HepG2 (cell line): ENCODE data around the gene PKLR. TPM values are rescaled to one million over a fixed set of nuclear protein-coding genes. Genes with fewer than 3 reads are reported as not detected.

ENCODE experiments used
- AHR ChIP-seq: IDR thresholded peaks from 2 replicates; pipeline ENCODE4 v1.6.1; 2018; ENCODE audit warnings: missing genetic modification reagents, missing compliant biosample characterization
- ARID3A ChIP-seq: IDR thresholded peaks from 2 replicates; pipeline ENCODE4 v1.6.1; 2012; ENCODE audit warnings: low read depth, low read length, improper control_type of control experiment
- ARNT2 ChIP-seq: sonication (generic); formaldehyde crosslinking; IDR thresholded peaks from 2 replicates; pipeline ENCODE4 v1.8.0; 2022; ENCODE audit warnings: mild to moderate bottlenecking, low read depth, missing genetic modification reagents, moderate library complexity
- ASH2L ChIP-seq: fragments of 300-600, 200-600 bp; sonication (generic); IDR thresholded peaks from 2 replicates; pipeline ENCODE4 v1.7.0; 2017; ENCODE audit warnings: low read depth, mild to moderate bottlenecking, moderate library complexity, mixed read lengths, low read length; ENCODE audit not compliant: insufficient read length
- ATF3 ChIP-seq: sonication (generic); formaldehyde crosslinking; IDR thresholded peaks from 2 replicates; pipeline ENCODE4 v1.4.0; 2020; ENCODE audit warnings: missing genetic modification reagents
- CHD4 ChIP-seq: fragments of 200-600 bp; sonication (generic); IDR thresholded peaks from 2 replicates; pipeline ENCODE4 v1.7.0; 2017; ENCODE audit warnings: mild to moderate bottlenecking, low read length, borderline replicate concordance
- EHMT2 ChIP-seq: fragments of 200-600 bp; sonication (generic); IDR thresholded peaks from 2 replicates; pipeline ENCODE4 v1.7.0; 2017; ENCODE audit warnings: antibody characterized with exemption, low read depth, low read length, borderline replicate concordance
- FOSL1 ChIP-seq: sonication (generic); formaldehyde crosslinking; IDR thresholded peaks from 2 replicates; pipeline ENCODE4 v1.9.0; 2021; ENCODE audit warnings: missing genetic modification reagents, borderline replicate concordance
- HBP1 ChIP-seq: IDR thresholded peaks from 2 replicates; pipeline ENCODE4 v1.6.1; 2016; ENCODE audit warnings: low read depth, control low read depth
- HES4 ChIP-seq: sonication (generic); formaldehyde crosslinking; IDR thresholded peaks from 2 replicates; pipeline ENCODE4 v1.9.0; 2021; ENCODE audit warnings: mild to moderate bottlenecking, missing genetic modification reagents, borderline replicate concordance
- HHEX ChIP-seq: IDR thresholded peaks from 2 replicates; pipeline ENCODE4 v1.6.1; 2016; ENCODE audit warnings: control low read depth
- HIVEP1 ChIP-seq: sonication (generic); formaldehyde crosslinking; IDR thresholded peaks from 2 replicates; pipeline ENCODE4 v1.4.0; 2020; ENCODE audit warnings: mild to moderate bottlenecking, missing genetic modification reagents
- KAT8 ChIP-seq: IDR thresholded peaks from 2 replicates; pipeline ENCODE4 v1.6.1; 2016; ENCODE audit warnings: missing genetic modification reagents, missing compliant biosample characterization
- MATR3 ChIP-seq: sonication (generic); formaldehyde crosslinking; IDR thresholded peaks from 2 replicates; pipeline ENCODE4 v1.4.0; 2020; ENCODE audit warnings: missing genetic modification reagents
- MBD4 ChIP-seq: IDR thresholded peaks from 2 replicates; pipeline ENCODE4 v1.6.1; 2012; ENCODE audit warnings: low read length, inconsistent platforms, borderline replicate concordance
- MED1 ChIP-seq: sonication (generic); formaldehyde crosslinking; IDR thresholded peaks from 2 replicates; pipeline ENCODE4 v1.4.0; 2020; ENCODE audit warnings: missing genetic modification reagents
- NR1H2 ChIP-seq: sonication (generic); formaldehyde crosslinking; IDR thresholded peaks from 2 replicates; pipeline ENCODE4 v1.8.1; 2022; ENCODE audit warnings: low read depth, missing genetic modification reagents, borderline replicate concordance
- PAF1 ChIP-seq: IDR thresholded peaks from 2 replicates; pipeline ENCODE4 v1.6.1; 2016; ENCODE audit warnings: missing genetic modification reagents, missing compliant biosample characterization
- PATZ1 ChIP-seq: sonication (generic); formaldehyde crosslinking; IDR thresholded peaks from 2 replicates; pipeline ENCODE4 v1.4.0; 2020; ENCODE audit warnings: missing genetic modification reagents
- PITX1 ChIP-seq: sonication (generic); formaldehyde crosslinking; IDR thresholded peaks from 2 replicates; pipeline ENCODE4 v1.5.1; 2020; ENCODE audit warnings: mild to moderate bottlenecking, missing genetic modification reagents
- SALL1 ChIP-seq: sonication (generic); formaldehyde crosslinking; IDR thresholded peaks from 2 replicates; pipeline ENCODE4 v1.8.0; 2022; ENCODE audit warnings: mild to moderate bottlenecking, missing genetic modification reagents
- ZBTB43 ChIP-seq: sonication (generic); formaldehyde crosslinking; conservative IDR thresholded peaks from 2 replicates; pipeline ENCODE4 v1.4.0; 2020; ENCODE audit warnings: missing genetic modification reagents
- ZFX ChIP-seq: sonication (generic); formaldehyde crosslinking; IDR thresholded peaks from 2 replicates; pipeline ENCODE4 v1.4.0; 2020; ENCODE audit warnings: mild to moderate bottlenecking, low read depth, missing genetic modification reagents, moderate library complexity
- ZFY ChIP-seq: sonication (generic); formaldehyde crosslinking; IDR thresholded peaks from 2 replicates; pipeline ENCODE4 v1.4.0; 2020; ENCODE audit warnings: missing genetic modification reagents
- ZNF552 ChIP-seq: sonication (generic); formaldehyde crosslinking; IDR thresholded peaks from 2 replicates; pipeline ENCODE4 v1.9.0; 2022; ENCODE audit warnings: missing genetic modification reagents, mild to moderate bottlenecking, borderline replicate concordance
- polyA plus RNA-seq, 8 experiments: library from polyadenylated mRNA; depleted of rRNA in 3 of 8; stranded (reverse) in 7 of 8; unstranded in 1 of 8; fragments of >200 nt; fragmentation: Illumina TruSeq in 4 of 8; extraction: Trizol in 4 of 8; gene quantifications; 2 replicates each; pipeline versions ENCODE4 v1.2.1 to v1.2.3, GENCODE V29; 2011 to 2016; ENCODE audit warnings: low read depth in 4 of 8, missing spikeins in 1 of 8, mixed read lengths in 1 of 8; ENCODE audit not compliant: insufficient read depth in 1 of 8
- total RNA-seq, 5 experiments: library from RNA; depleted of rRNA; stranded (reverse); fragments of >200 nt; fragmentation: Illumina TruSeq; extraction: Trizol; gene quantifications; 2 replicates each; pipeline ENCODE4 v1.2.3, GENCODE V29; 2016; ENCODE audit warnings: low read depth in 1 of 5
- TF ChIP-seq, protein P1 (sequence below): IDR thresholded peaks from 2 replicates; pipeline ENCODE4 v1.6.1; 2012; ENCODE audit warnings: inconsistent platforms

The PKLR gene
- total and polyA plus RNA-seq, 2 of the 13 experiments (the other 11 are each of a cell fraction or from before 2014, with no cell fraction given), result 10.3 to 29.3 TPM

DNA sequence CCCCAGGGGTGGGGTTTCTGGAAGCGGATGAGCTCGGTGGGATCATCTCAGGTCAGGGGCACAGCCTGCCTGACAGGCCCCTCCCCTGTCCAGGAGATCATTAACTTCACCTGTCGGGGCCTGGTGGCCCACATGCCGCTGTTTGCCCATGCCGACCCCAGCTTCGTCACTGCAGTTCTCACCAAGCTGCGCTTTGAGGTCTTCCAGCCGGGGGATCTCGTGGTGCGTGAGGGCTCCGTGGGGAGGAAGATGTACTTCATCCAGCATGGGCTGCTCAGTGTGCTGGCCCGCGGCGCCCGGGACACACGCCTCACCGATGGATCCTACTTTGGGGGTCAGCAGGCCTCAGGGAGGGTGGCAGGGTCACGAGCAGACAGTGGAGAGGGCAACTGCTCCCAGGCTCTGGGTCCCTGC, 15.6 kb downstream of the PKLR start (continued):
- TF ChIP-seq ZFY (peak; percentile 31; the same call in 1 of the 2 replicates), HHEX (CRISPR knock-in tag) (no peak), PATZ1 (CRISPR knock-in tag) (peak; percentile 33; the same call in 1 of the 2 replicates), PAF1 (no peak), MATR3 (CRISPR knock-in tag) (no peak), ARNT2 (CRISPR knock-in tag) (no peak), CHD4 (no peak), MBD4 (no peak), HBP1 (no peak), ZFX (peak; percentile 67; the same call in 1 of the 2 replicates), EHMT2 (no peak), FOSL1 (CRISPR knock-in tag) (no peak), PITX1 (CRISPR knock-in tag) (no peak), ZBTB43 (CRISPR knock-in tag) (no peak), ASH2L (peak; percentile 31), HIVEP1 (CRISPR knock-in tag) (no peak), HES4 (CRISPR knock-in tag) (no peak), MED1 (CRISPR knock-in tag) (peak; percentile 57), AHR (CRISPR knock-in tag) (0 out of 2 replicates have a peak, but pooled peaks have one; percentile 30), ZNF552 (CRISPR knock-in tag) (no peak; the same call in 1 of the 2 replicates), ATF3 (CRISPR knock-in tag) (no peak), SALL1 (peak; percentile 58), ARID3A (no peak), NR1H2 (CRISPR knock-in tag) (no peak), KAT8 (no peak)
- TF ChIP-seq, protein P1, sequence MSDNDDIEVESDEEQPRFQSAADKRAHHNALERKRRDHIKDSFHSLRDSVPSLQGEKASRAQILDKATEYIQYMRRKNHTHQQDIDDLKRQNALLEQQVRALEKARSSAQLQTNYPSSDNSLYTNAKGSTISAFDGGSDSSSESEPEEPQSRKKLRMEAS, result peak; percentile 73
